ENCODE measurements around the gene ATXN2.

ATXN2 gene

GRCh38 chr12:111448846-111449790 is 150.0 kb downstream of the ATXN2 start:
- Histone ChIP-seq H3K36me3 (peaks cover 29 to 96% (median 86%) of the 10 kb centered on the region in 3 donors), H3K27me3 (no peaks in the 10 kb centered on the region), H3K4me3 (no peak overlapping the region), H3K4me1 (peaks cover 0 to 29% (median 17%) of the 10 kb centered on the region in 4 donors), H3K27ac (no peak overlapping the region), H3K9me3 (no peaks in the 10 kb centered on the region)
- intact Hi-C loops (cut with DNase I; ENCODE audit: low total_unique reads): no loop called here
- no peak for TF ChIP-seq CTCF (IDR thresholded peaks at IDR 0.05)
- peak in 1 of 2 donors; percentile 34 for DNase-seq

- Histone ChIP-seq H3K27ac (no peak overlapping the region), H3K9me3 (no peaks in the 10 kb centered on the region), H3K4me3 (no peak overlapping the region), H3K4me1 (peaks cover 0 to 29% (median 17%) of the 10 kb centered on the region in 4 donors), H3K36me3 (peaks cover 21 to 96% (median 78%) of the 10 kb centered on the region in 3 donors), H3K27me3 (no peaks in the 10 kb centered on the region)
- peak in 1 of 2 donors; percentile 39 for DNase-seq
- intact Hi-C loops (cut with DNase I; ENCODE audit: low total_unique reads): no loop called here
- no peak for TF ChIP-seq CTCF (IDR thresholded peaks at IDR 0.05)
Measured at GRCh38 chr12:111448266-111448830, 150.8 kb downstream of the ATXN2 start.

GRCh38 chr12:111447571-111448265 is 151.4 kb downstream of the ATXN2 start:
- Histone ChIP-seq H3K36me3 (peaks cover 15 to 96% (median 75%) of the 10 kb centered on the region in 3 donors), H3K4me1 (peaks cover 0 to 29% (median 17%) of the 10 kb centered on the region in 4 donors), H3K27me3 (no peaks in the 10 kb centered on the region), H3K27ac (no peak overlapping the region), H3K9me3 (no peaks in the 10 kb centered on the region), H3K4me3 (no peak overlapping the region)
- peak in 1 of 2 donors; percentile 57 for DNase-seq
- TF ChIP-seq CTCF (IDR thresholded peaks at IDR 0.05): no peak
- intact Hi-C loops (cut with DNase I; ENCODE audit: low total_unique reads): no loop called here

DNA sequence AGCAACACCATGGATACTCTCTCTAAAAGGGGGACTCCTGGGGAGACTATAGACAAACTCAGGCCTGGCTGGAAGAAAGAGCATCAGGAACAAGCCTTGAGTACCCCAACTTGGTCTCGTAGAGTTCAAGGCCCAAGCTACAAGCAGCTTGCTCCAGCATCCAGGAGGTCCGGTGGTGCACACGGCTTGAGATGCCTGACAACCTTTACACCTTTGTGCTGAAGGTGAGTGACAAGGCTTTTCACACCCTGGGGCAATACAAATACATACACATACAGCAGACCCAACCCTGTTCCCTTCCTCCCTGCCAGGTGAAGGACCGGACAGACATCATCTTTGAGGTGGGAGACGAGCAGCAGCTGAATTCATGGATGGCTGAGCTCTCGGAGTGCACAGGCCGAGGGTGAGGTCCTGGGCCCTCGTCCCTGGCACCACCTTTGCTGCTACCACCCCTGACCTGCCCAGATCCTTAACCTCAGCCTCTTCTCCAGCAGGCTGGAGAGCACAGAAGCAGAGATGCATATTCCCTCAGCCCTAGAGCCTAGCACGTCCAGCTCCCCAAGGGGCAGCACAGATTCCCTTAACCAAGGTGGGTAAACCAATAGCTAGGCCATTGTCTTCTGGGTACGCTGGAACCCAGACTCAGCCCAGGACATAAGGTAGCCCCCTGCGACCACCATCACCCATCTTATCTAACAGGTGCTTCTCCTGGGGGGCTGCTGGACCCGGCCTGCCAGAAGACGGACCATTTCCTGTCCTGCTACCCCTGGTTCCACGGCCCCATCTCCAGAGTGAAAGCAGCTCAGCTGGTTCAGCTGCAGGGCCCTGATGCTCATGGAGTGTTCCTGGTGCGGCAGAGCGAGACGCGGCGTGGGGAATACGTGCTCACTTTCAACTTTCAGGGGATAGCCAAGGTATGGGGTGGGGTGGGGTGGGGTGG is 152.2 kb downstream of the ATXN2 start:
- Histone ChIP-seq H3K27ac (no peak overlapping the region), H3K9me3 (no peaks in the 10 kb centered on the region), H3K36me3 (peaks cover 10 to 92% (median 75%) of the 10 kb centered on the region in 3 donors), H3K4me3 (no peak overlapping the region), H3K27me3 (no peaks in the 10 kb centered on the region), H3K4me1 (peaks cover 0 to 29% (median 17%) of the 10 kb centered on the region in 4 donors)
- TF ChIP-seq CTCF (IDR thresholded peaks at IDR 0.05): no peak
- intact Hi-C loops (cut with DNase I; ENCODE audit: low total_unique reads): no loop called here
- peak in 1 of 2 donors; percentile 61 for DNase-seq
